ENCODE data around the gene IL13RA1.

DNA sequence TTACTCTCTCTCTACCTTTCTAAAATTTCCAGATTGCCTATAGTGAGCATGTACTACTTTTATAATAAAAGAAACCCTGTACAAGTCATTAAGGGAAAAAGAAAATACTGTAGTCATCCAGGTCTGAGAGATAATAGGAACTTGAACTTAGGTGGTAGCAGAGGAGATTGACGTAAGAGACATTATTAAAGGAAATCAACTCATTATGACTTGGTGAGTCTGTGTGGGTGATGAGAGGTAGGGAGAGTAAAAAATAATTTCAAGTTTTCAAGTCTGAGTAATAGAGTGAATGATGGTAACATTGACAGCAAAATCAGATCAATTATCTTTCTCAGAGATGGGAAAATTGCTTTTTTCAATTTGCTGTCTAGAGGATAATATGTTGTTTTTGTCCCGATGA is 52.2 kb downstream of the IL13RA1 start:
- no peak for TF ChIP-seq POLR2A (IDR thresholded peaks at IDR 0.05)
- TF ChIP-seq, protein P1, sequence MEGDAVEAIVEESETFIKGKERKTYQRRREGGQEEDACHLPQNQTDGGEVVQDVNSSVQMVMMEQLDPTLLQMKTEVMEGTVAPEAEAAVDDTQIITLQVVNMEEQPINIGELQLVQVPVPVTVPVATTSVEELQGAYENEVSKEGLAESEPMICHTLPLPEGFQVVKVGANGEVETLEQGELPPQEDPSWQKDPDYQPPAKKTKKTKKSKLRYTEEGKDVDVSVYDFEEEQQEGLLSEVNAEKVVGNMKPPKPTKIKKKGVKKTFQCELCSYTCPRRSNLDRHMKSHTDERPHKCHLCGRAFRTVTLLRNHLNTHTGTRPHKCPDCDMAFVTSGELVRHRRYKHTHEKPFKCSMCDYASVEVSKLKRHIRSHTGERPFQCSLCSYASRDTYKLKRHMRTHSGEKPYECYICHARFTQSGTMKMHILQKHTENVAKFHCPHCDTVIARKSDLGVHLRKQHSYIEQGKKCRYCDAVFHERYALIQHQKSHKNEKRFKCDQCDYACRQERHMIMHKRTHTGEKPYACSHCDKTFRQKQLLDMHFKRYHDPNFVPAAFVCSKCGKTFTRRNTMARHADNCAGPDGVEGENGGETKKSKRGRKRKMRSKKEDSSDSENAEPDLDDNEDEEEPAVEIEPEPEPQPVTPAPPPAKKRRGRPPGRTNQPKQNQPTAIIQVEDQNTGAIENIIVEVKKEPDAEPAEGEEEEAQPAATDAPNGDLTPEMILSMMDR (IDR thresholded peaks at IDR 0.05) = no peak

Measured in body of pancreas (tissue), 4 donors.